GM12875 (cell line): ENCODE data around the gene DAGLA.

ENCODE experiments used
- H3K4me3 ChIP-seq: one replicate; pipeline ENCODE4 v1.5.1; 2011; ENCODE audit warnings: low read depth, low read length, control low read depth
- CTCF ChIP-seq: IDR thresholded peaks from 2 replicates; pipeline ENCODE4 v1.5.1; 2011; ENCODE audit warnings: low read depth, mild to moderate bottlenecking, control low read depth, inconsistent platforms, low read length, moderate library complexity, borderline replicate concordance; ENCODE audit not compliant: insufficient read depth

DAGLA gene

GRCh38 chr11:61760946-61761345 lies 80.8 kb downstream of the DAGLA start:
- no peak for TF ChIP-seq CTCF
- H3K4me3 ChIP-seq: no peak overlapping the region

GRCh38 chr11:61761440-61762222 lies 81.4 kb downstream of the DAGLA start:
- H3K4me3 ChIP-seq: no peak overlapping the region
- TF ChIP-seq CTCF: no peak

- no peak overlapping the region for H3K4me3 ChIP-seq
- no peak for TF ChIP-seq CTCF
Observed at GRCh38 chr11:61762223-61762615, 82.0 kb downstream of the DAGLA start.

GRCh38 chr11:61762798-61763197 lies 82.6 kb downstream of the DAGLA start:
- no peak overlapping the region for H3K4me3 ChIP-seq
- TF ChIP-seq CTCF: no peak

GRCh38 chr11:61763930-61764605 lies 83.9 kb downstream of the DAGLA start:
- no peak for TF ChIP-seq CTCF
- H3K4me3 ChIP-seq: no peak overlapping the region

GRCh38 chr11:61764606-61765260 lies 84.5 kb downstream of the DAGLA start:
- no peak for TF ChIP-seq CTCF
- H3K4me3 ChIP-seq: no peak overlapping the region
